ENCODE data around the gene STIM2. TPM values are rescaled to one million over a fixed set of nuclear protein-coding genes. Genes with fewer than 3 reads are reported as not detected.

STIM2 gene
- total and polyA plus RNA-seq, 9 of the 15 experiments (the other 6 are each of a cell fraction or from before 2014, with no cell fraction given), result 7.2 to 26.8 (median 15.4) TPM

DNA sequence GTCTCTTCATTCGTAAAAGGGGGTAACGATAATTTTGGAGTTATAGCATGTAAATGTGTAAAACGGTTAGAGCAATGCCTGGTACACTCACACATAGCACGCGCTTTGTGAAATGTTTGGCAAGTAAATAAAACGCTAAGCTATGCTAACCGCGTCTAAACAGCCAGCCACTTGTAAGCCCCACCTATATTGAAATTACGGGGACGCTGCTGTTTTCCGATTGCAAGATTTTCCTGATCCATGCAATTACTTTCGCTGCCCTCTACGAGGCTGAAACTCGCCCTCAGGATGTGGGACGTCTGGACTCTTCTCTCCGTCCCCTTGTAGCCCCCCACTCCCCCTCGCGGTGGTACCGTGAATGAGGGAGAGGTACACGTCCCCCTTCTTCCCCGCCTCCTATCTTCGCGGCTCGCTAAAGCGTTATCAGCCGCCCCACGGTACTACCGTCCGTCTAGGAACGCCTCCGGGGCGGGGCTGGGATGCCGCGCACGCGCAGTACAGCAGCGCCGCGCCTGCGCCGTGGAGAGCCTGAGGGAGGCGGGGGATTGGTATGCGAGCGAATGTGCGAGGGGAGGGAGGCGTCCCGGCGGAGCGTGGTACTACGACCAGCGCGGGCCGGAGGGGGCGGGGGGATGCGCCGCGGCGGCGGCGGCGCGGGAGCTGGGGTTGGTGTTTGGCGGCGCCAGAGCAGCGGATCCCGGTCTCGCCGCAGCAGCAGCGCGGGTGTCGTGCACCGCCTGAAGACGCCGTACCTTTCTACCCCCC lies at the start of gene STIM2 (continued):
- TF ChIP-seq REST (IDR thresholded peaks at IDR 0.05; ENCODE audit: borderline replicate concordance), result peak; percentile 53
- peak; percentile 65; the same call in 1 of the 2 replicates for TF ChIP-seq REST (CRISPR knock-in tag; IDR thresholded peaks at IDR 0.05; ENCODE audit: low read depth)
- no peak for TF ChIP-seq ZBTB34 (CRISPR knock-in tag; IDR thresholded peaks at IDR 0.05)
- TF ChIP-seq RBM17 (IDR thresholded peaks at IDR 0.05; ENCODE audit: borderline replicate concordance, low read depth, low read length), result no peak
- TF ChIP-seq SMARCA4 (IDR thresholded peaks at IDR 0.05), result peak; percentile 72
- TF ChIP-seq ILK (tag; IDR thresholded peaks at IDR 0.05; ENCODE audit: borderline replicate concordance, low read depth), result no peak
- no peak for TF ChIP-seq ETV1 (tag; conservative IDR thresholded peaks at IDR 0.05; ENCODE audit: low read depth)
- TF ChIP-seq TFAP4 (CRISPR knock-in tag; IDR thresholded peaks at IDR 0.05; ENCODE audit: borderline replicate concordance), result peak; percentile 82; the same call in 1 of the 2 replicates
- TF ChIP-seq, protein P1, sequence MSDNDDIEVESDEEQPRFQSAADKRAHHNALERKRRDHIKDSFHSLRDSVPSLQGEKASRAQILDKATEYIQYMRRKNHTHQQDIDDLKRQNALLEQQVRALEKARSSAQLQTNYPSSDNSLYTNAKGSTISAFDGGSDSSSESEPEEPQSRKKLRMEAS (CRISPR knock-in tag; IDR thresholded peaks at IDR 0.05), result peak; percentile 38; the same call in 1 of the 2 replicates
- TF ChIP-seq, protein P2, sequence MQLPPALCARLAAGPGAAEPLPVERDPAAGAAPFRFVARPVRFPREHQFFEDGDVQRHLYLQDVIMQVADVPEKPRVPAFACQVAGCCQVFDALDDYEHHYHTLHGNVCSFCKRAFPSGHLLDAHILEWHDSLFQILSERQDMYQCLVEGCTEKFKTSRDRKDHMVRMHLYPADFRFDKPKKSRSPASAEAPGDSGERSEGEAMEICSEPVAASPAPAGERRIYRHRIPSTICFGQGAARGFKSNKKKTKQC (CRISPR knock-in tag; IDR thresholded peaks at IDR 0.05), result no peak; the same call in 1 of the 2 replicates
- TF ChIP-seq POLR3A (IDR thresholded peaks at IDR 0.05; ENCODE audit: borderline replicate concordance, extremely low read depth, insufficient read depth, insufficient read length), result no peak
- no peak for TF ChIP-seq HOMEZ (CRISPR knock-in tag; IDR thresholded peaks at IDR 0.05)
- TF ChIP-seq EWSR1 (IDR thresholded peaks at IDR 0.05; ENCODE audit: borderline replicate concordance, low read depth, partially characterized antibody), result no peak

All from K562 (cell line).